ENCODE data around the gene MAFF.

The MAFF gene

DNA sequence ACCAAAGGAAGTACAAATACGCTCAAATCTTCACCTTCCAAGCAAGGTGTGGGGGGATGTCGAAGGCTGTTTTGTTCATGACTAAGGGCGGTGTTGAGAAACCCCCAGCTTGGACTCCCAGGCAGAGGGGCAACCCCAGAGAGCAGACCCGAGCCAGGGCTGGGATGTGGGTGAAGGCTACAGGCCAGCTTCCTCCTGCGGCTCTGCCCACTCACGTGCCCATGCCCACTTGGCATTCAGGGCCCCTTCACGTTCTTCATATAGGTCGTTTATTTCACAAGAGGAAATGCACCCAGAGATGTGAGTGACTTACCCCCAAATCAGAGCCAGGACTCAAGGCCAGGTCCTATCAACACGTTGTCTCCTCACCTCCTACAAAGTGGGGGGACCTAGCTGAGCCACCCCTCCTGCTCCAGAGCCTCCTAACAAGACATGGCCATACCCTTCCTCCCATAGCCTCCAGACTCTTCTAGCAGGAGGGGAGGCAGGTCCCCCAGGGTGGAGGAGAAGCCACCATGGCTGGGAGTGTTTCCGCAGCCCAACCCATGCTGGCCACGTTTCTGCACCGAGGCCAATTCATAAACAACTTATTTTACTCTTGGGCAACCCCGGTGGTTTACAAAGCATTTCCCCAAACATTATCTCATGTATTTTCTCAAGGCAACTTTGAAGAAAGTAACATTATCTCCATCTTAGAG, 49.0 kb downstream of the MAFF start:
- no peak for DNase-seq

DNA sequence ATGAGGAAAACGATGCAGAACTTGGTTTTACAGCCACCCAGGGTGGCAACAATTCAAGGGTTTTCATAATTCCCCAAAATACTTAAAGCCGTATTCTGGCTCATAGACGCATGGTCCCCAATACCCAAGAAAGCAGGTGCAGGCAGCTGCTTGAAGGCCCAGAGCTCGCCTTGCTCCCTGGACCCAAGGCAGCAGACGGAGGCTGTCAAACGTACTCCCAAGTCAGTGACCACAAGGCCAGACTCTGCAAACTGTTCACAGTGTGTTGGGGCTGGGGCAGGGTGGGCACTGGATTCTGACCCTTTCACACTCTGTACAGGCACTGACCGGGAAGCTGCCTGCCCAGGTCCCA, 49.5 kb downstream of the MAFF start:
- no peak for DNase-seq

- DNase-seq, result no peak
Measured at GRCh38 chr22:38255697-38256096, 53.9 kb downstream of the MAFF start.

DNA sequence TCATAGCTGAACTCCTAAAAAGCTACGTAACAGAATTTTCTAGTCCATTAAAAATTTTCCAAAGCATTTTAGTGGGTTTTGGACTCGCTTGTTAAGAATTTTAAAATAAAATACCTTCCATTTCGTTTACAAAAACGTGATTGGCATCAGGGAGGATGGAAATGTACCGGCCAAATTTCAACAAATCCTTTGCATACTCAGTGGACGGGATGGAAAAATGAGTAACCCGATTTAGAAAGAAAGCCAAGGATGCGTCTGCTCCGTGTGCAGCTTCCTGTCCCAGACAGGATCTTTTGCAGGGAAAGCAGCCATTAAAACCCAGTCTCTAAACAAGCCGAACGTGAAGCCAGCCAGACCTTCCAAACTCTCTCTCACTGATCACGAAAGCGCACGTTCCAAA, 55.4 kb downstream of the MAFF start:
- no peak for DNase-seq

DNA sequence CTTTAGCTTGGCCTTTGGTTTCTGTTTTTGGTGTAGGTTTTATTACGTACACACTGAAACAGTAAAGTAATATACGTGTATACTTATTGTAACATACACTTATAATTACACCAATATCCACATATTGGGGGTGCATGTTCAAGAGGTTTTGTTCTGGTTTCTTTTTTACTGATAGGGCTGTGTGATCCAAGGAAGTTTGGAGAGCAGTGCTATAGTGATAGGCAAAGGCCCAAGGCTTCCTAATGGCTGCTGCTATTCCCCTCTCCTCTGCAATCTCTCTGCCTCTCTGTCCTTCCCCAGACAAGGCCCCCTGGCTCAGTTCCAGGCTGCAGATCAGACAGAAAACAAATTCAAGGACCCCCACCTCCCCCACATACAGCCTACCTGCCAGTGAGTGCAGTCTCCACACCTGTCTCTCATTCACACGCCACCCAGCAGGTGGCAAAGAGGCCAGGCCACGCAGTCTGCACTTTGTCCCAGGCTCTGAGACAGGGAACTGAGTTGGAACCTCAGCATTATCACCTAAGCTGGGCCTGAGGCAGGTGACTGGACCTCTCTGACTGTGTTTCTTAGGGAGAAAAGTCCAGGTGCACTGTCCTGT, 56.0 kb downstream of the MAFF start:
- peak; percentile 72 for DNase-seq

GRCh38 chr22:38258895-38259294, 57.1 kb downstream of the MAFF start:
- no peak for DNase-seq

GRCh38 chr22:38259370-38259769, 57.6 kb downstream of the MAFF start:
- DNase-seq, result no peak

DNA sequence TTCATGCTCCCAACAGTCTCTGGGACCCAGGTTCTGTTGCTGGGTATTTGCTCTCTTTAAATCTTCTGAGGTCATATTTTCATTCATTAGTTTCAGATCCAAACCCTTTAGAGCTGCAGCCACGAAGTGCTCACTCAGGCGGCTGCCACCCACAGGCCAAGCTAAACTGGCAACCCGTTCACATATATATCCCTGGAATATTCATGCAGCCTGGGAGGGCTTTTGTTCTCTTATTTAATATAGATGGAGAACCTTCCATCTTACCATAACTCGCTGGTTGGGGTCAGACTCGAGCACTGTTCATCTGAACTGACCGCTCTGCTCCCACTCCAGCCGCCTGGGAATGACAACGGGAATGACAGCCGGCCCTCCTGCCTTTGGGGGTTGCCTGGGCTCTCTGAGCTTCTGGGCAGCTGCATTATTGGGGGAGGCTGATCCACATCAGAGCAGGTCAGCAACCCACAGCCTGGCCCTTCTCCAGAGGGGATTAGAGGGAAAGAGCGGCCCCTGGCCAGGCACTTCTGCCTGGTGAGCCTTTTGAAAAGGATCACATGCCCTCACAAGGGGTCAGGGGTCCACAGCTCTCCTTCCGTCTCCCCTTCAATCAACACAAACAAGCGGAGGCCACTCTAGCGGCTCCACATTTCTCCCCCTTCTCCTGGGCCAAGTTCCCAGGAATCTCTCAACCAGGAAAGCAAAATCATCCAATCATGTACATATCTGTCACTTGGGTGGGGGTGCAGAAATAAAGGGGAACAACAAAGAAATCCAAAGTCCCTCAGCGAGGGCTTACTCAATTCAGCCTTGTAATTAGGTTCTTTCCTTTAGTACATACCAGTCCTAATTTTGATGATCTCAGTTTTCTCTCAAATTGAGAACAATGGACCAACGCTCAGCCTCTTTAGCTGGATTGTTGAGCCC, 59.2 kb downstream of the MAFF start:
- peak; percentile 68 for DNase-seq

DNA sequence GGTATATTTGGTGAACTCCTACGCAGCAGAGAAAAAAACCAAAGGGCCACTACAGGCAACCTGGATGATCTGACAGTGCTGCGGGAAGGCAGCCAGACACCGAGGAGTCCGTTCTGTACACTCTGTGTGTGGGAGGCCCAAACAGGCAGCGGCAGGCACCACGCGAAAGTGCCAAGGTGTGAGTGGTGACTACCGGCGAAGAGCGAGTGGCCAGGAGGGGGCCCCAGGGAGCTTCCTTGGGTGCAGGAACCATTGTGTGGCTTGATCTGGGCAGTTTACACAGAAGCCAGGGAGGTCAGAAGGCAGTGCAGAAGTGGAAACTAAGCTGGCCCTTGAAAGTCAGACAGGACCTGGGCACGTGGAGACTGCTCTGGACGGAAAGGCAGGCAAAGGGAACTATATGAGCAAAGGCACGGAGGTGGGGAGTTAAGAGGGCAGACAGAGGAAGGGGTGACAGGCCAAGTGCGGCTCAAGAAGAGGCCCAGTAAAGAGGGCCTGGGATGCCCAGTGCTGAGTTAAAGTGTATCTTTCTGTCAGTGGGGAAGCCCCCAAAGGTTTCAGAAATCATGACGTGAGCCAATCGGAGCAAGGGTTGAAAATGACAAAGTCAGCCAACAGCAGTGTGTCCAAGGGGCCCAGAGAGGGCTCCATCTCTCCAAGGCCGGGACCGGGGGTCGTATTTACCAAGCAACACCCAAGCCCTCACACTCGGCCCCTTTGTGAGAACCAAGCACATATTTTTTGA, 60.4 kb downstream of the MAFF start:
- no peak for DNase-seq

GRCh38 chr22:38264322-38264843, 62.6 kb downstream of the MAFF start:
- DNase-seq, result no peak

Measured in NCI-H1092 treated with DMSO at 0.1 percent for 48 hours (cell line).